Measurements from ENCODE around the gene ELL2.
"Not testable (repeated sequence)": the region's sequence is repeated elsewhere in the genome, so short reads cannot be mapped to it uniquely, and the experiment has no call there.

ELL2 gene

GRCh38 chr5:95880081-95880926, 81.3 kb downstream of the ELL2 start:
- no peak for DNase-seq (ENCODE audit: low spot score)

- DNase-seq (ENCODE audit: low spot score): no peak
Observed at GRCh38 chr5:95879661-95880060, 82.0 kb downstream of the ELL2 start.

GRCh38 chr5:95878417-95879323, 83.0 kb downstream of the ELL2 start:
- peak; percentile 10 for DNase-seq (ENCODE audit: low spot score)

- no peak for DNase-seq (ENCODE audit: low spot score)
Observed at GRCh38 chr5:95876782-95877181, 84.9 kb downstream of the ELL2 start.

GRCh38 chr5:95874246-95874645, 87.4 kb downstream of the ELL2 start:
- DNase-seq (ENCODE audit: low spot score): no peak

GRCh38 chr5:95873351-95873750, 88.3 kb downstream of the ELL2 start:
- DNase-seq (ENCODE audit: low spot score): no peak

GRCh38 chr5:95872346-95873268, 89.0 kb downstream of the ELL2 start:
- DNase-seq (ENCODE audit: low spot score): peak; percentile 27

- DNase-seq (ENCODE audit: low spot score): no peak
Observed at GRCh38 chr5:95871146-95871806, 90.4 kb downstream of the ELL2 start.

- no peak for DNase-seq (ENCODE audit: low spot score)
Observed at GRCh38 chr5:95870105-95870672, 91.5 kb downstream of the ELL2 start.

GRCh38 chr5:95869173-95869855, 92.3 kb downstream of the ELL2 start:
- DNase-seq (ENCODE audit: low spot score): not testable (repeated sequence)

- DNase-seq (ENCODE audit: low spot score): no peak
Observed at GRCh38 chr5:95868136-95868535, 93.5 kb downstream of the ELL2 start.

GRCh38 chr5:95866435-95867040, 95.1 kb downstream of the ELL2 start:
- DNase-seq (ENCODE audit: low spot score): no peak

- no peak for DNase-seq (ENCODE audit: low spot score)
Observed at GRCh38 chr5:95864944-95865504, 96.6 kb downstream of the ELL2 start.

- DNase-seq (ENCODE audit: low spot score): no peak
Observed at GRCh38 chr5:95864456-95864855, 97.2 kb downstream of the ELL2 start.

GRCh38 chr5:95863383-95863757, 98.3 kb downstream of the ELL2 start:
- peak; percentile 64 for DNase-seq (ENCODE audit: low spot score)

GRCh38 chr5:95862671-95863382, 98.8 kb downstream of the ELL2 start:
- DNase-seq (ENCODE audit: low spot score): no peak

- peak; percentile 45 for DNase-seq (ENCODE audit: low spot score)
Observed at GRCh38 chr5:95861864-95862561, 99.6 kb downstream of the ELL2 start.

- DNase-seq (ENCODE audit: low spot score): peak; percentile 77
Observed at GRCh38 chr5:95861221-95861863, 100.3 kb downstream of the ELL2 start.

All from AG20443 (cell line).